Activated CD4-positive, CD25-positive, alpha-beta regulatory T cell treated with anti-CD3 and anti-CD28 coated beads, Interleukin-2, amount 50 U/mL, for 16 hours (primary cell): ENCODE data around the gene ARF1.

Source experiments
- DNase-seq: peaks from one replicate; pipeline ENCODE4 v3.0.0-alpha.2; 2020; ENCODE audit warnings: low read depth, low spot score

Gene ARF1

DNA sequence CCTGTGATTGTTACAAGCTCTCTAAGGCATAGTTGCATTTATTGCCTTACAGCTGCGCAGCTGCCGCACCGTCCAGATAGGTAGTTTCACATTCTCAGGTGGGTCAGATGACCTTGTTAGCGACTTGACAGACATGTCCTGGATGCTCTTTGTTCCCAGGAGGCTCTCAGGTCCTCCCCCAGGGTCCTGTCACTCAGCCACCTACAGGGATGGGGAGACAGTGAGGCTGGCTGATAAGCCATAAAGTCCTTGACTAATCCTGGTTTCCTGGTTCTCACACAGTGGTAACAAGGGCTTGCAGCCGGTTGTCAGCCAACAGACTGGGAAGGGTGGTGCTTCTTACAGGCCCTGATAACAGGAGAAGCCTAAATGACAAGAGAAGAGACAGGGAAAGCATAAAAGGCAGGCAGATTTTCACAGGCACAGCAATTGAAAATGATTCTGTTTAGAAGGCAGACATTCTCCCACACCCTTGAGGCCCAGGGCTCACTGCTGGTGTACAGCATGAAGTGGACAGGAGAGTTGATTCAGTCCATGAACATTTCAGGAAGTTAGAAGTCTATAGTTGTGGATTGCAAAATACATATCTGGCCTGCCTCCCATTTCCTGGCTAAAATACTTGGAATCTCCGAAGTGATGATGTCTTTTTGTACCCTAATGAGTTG is 2.9 kb downstream of the ARF1 start:
- DNase-seq, result no peak

DNA sequence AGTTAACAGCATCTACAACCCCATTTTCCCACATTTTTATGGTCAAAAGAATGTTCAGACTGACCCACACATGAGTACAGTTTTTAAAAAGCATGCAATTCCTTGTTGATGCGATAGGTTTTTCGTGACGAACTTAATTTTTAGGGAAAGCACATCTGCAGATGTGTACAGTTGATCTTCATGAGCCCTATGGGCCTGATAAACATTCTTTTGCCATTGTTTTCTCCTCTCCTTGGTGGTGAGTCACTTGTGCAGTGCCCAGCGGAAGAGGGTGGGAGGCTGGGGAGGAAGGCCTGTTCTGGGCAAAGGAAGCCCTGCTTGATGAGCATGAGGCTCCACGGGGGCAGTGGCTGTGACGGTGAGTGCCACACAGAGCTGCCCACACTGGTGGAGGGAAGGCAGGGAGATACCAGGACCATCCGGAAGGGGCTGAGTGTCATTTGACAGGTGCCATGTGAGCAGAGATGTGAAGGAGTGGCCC is 5.3 kb downstream of the ARF1 start:
- no peak for DNase-seq

- no peak for DNase-seq
Measured at GRCh38 chr1:228088586-228089498, 6.3 kb downstream of the ARF1 start.

DNA sequence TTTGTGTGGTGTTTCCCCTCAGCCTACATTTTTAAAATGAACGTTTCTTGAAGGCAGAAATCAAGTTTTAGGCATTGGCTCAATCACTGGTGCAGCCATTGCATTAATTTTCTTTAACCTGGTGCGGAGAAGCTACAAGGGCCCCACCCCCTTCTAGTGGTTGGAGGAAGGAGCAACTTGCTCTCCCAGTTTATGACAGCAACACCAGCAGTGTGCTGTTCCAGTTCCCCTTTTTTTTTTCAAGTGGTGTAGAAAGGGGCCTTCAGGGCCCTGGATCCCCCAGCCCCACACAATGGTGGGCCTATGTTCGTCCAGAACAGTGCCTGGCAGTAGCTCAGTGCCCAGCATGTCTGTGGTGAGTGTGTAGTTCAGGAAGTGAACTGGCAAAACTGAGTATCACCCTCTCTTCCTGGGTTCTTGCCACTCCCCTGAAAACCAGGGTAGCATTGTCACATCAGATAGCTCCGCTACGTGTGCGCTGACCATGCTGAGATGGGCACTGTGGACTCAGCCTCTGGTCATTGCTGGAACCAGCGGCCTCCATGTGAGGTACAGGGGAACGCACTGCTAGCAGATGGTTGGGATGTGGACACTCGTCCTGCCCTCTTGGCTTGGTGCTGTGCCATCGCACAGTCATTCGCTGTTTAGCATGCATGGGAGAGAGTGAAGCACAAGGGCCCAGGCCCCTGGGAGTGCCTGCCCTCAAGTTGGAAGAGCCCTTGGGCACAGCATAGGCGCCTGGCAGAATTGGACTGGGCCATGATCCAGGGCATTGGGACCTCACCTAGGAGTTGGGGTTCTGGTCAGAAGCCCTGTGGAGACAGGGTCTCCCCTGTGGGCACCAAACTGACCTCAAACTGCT is 7.2 kb downstream of the ARF1 start:
- DNase-seq, result no peak

DNA sequence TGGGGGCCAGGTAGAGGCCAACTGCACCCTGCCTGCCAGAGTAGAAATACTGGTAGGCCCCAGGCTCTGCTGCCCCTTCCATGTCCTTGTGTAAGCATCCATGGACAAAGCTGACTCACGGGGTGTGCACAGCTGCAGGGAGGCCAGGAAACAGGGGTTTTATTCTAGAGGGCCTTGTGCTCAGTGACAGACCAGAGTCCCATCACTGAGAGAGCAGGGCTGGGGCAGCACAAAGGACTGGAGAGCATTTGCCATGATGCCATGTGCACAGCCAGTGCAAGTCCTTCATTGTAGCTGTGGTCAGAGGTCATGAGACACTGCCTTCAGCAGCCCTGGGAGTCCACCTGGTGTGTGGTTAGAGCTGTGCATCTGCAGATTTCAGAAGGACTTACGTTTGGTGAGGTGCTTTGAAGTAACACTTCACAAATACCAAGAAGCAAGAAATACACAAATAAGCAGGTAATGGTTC is 8.1 kb downstream of the ARF1 start:
- DNase-seq, result no peak

DNA sequence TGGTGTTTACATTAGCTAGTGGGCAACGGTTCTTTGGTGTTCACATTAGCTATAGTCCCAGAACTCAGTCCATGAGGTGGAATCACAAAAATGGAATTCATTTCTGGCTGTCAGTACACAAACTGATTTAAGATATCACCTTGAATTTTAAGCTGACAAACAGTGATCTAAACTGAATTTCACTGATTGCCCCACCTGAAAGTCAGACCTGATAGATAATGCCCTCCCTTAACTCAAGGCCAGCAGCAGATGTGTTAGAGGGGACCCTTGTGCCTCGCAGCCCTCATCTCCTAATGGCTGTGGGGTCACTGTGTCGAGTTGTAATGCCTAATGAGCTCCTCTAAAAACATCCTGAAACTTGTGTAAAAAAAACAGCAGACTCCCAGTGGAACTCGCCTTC is 8.6 kb downstream of the ARF1 start:
- DNase-seq, result no peak

DNA sequence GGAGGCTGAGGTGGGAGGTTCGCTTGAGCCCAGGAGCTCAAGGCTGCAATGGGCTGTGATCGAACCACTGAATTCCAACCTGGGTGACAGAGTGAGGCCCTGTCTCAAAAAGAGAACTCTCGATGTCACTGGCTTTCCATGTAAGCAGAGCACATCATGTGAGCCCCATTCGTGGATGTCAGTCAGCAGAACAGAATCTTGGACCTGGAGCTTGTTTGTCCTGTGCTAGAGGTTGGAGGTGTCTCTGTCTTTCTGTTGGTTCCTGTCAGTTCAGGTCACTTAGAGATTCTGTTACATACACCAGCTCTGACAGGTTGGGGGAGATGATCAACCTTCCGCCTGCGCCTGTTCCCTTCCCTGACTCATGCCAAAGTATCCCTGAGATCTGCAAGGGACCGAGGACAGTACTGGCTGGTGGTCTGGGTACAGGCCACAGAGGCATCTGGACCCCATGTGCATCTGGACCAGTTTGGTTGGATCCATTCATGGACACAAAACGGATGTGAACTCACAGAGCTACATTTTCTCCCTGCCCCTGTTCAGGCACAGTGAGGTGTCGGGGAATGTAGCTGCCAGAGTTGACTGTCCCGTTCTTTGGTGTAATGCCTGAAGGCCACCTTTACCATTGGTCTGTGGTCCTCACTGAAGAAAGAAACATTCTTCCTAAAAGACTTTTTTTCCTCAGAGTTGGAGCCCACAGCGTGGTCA is 10.0 kb downstream of the ARF1 start:
- no peak for DNase-seq

GRCh38 chr1:228093050-228093906 is 10.8 kb downstream of the ARF1 start:
- no peak for DNase-seq

DNA sequence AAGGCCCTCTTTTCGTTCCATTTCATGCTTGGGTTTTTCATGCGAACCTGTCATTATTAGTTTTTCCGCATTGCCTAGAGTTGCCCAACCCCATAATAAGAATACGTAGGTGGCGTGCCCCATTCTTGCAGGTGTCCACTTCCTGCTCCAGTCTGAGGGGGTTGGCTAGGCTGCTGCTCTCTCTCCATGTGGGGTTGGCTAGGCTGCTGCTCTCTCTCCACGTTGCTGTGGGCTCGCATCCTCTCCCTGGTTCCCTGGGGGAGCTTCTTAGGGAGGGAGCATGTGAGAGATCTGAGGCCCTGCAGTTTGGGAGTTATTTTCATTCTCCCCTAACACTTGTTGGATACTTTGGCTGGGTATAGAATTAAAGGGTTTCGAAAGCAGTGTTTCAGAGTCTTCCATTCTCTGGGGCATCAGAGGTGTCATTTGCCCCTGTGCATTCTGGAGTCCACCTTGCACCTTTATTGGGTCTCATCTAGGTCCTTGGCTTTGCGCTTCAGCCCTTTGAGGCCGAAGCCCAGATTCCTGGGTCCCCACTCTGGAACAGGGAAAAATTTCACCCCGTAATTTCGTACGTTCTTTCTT is 12.0 kb downstream of the ARF1 start:
- no peak for DNase-seq

DNA sequence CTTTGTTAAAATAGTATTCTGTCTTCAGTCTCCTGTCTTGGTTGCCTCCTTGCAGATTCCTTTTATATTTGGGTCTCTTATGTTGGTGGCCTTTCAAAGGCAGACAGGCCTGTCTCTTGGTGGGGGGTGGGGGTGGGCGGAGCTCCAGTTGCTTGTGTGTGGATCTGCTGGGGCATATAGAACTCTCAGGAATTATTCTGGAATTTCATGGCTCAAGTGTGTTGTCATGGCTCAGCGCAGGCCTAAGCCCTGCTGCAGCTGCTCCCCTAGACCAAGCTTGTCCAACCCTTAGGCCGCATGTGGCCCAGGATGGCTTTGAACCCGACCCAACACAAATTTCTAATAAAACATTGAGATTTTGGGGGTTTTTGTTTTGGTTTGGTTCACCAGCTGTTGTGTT is 12.7 kb downstream of the ARF1 start:
- DNase-seq, result no peak

GRCh38 chr1:228095938-228096337 is 13.4 kb downstream of the ARF1 start:
- no peak for DNase-seq

DNA sequence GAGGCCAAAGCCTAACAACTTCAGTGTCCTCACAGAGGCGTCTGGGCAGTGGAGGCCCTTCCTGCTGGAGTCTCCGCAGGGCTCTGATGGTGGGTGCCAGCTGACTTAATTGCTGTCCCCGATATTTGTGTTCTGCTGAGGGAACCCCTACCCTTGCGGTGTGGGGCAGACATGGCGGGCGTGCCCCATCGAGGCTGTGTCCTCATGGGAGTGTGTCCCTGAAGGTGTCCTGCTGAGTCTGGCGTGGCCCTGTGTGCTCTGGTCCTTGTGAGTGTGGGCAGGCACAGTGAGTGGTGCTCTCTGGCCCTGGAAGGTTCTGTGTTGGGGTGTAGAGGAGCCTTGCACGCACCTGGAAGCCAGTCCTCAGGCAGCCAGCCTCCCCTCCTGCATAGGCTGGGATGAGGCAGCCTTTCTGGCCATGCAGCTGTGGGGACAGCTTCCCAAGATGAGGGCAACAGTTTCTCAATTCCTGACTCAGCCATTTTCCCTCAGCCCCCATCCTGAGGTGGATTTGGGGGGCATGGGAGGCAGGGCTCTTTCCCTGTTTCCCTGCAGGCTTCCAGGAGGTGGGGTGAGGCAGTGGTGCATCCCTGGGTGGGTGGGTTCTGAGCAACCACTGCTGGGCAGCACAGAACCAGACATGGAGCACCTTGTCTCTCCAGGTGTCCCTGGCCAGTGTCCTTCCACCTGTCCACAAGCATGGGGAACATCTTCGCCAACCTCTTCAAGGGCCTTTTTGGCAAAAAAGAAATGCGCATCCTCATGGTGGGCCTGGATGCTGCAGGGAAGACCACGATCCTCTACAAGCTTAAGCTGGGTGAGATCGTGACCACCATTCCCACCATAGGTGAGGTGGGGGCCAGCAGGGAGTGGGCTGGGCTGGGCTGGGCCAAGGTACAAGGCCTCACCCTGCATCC is 14.2 kb downstream of the ARF1 start:
- DNase-seq, result no peak

DNA sequence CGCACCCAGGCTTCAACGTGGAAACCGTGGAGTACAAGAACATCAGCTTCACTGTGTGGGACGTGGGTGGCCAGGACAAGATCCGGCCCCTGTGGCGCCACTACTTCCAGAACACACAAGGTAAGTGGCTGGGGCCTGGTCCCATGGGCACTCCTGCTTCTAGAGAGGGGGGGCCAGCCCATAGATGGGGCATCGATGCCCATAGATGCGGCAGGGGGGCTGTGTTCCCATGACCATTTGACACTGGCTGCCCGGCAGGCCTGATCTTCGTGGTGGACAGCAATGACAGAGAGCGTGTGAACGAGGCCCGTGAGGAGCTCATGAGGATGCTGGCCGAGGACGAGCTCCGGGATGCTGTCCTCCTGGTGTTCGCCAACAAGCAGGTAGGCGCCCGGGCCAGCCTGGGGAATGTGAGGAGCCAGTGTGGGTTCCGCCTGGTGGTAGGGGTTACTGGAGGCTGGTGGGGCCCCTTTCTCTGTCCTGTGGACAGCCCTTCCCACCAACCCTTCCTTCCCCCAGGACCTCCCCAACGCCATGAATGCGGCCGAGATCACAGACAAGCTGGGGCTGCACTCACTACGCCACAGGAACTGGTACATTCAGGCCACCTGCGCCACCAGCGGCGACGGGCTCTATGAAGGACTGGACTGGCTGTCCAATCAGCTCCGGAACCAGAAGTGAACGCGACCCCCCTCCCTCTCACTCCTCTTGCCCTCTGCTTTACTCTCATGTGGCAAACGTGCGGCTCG is 15.0 kb downstream of the ARF1 start:
- DNase-seq, result no peak

DNA sequence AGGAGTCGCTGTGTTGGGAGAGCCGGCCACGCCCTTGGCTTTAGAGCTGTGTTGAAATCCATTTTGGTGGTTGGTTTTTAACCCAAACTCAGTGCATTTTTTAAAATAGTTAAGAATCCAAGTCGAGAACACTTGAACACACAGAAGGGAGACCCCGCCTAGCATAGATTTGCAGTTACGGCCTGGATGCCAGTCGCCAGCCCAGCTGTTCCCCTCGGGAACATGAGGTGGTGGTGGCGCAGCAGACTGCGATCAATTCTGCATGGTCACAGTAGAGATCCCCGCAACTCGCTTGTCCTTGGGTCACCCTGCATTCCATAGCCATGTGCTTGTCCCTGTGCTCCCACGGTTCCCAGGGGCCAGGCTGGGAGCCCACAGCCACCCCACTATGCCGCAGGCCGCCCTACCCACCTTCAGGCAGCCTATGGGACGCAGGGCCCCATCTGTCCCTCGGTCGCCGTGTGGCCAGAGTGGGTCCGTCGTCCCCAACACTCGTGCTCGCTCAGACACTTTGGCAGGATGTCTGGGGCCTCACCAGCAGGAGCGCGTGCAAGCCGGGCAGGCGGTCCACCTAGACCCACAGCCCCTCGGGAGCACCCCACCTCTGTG is 15.9 kb downstream of the ARF1 start:
- DNase-seq, result no peak

- DNase-seq, result no peak
Measured at GRCh38 chr1:228099331-228099732, 16.8 kb downstream of the ARF1 start.

GRCh38 chr1:228100822-228101613 is 18.5 kb downstream of the ARF1 start:
- DNase-seq, result no peak

GRCh38 chr1:228101614-228101993 is 19.1 kb downstream of the ARF1 start:
- no peak for DNase-seq
